ENCODE measurements around the gene PALB2. TPM values are rescaled to one million over a fixed set of nuclear protein-coding genes. Genes with fewer than 3 reads are reported as not detected.
"Not testable (repeated sequence)": the region's sequence is repeated elsewhere in the genome, so short reads cannot be mapped to it uniquely, and the experiment has no call there.

PALB2 gene
- total and polyA plus RNA-seq, 2 experiments from 2014 or later, result 4.5 to 6.6 TPM

DNA sequence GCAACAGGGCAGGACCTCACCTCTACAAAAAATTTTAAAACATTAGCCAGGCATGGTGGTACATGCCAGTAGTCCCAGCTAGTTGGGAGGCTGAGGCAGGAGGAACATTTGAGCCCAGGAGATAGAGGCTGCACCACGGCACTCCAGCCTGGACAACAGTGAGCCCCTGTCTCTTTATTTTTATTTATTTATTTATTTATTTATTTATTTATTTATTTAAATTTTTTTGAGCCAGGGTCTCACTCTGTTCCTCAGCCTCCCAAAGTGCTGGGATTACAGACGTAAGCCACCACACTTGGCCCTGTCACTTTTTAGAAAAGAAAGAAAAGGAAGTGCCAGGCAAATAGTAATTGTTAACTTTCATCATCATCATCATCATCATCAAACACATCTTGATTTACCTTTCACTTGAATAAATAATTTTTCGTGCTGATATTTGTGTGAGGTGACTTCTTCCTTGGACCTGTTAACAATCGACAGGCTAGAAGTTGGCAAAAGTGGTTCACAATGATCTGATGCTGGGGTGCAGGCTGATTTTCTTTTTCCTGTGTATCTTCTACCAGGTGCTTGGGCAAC lies 6.6 kb downstream of the PALB2 start:
- Histone ChIP-seq H3K4me2 (no peak overlapping the region), H4K20me1 (ENCODE audit: insufficient read depth, poor library complexity, severe bottlenecking) (no peaks in the 10 kb centered on the region), H3K9me3 (ENCODE audit: low read depth) (no peaks in the 10 kb centered on the region), H2AFZ (no peak overlapping the region), H3K4me3 (no peak overlapping the region), H3K79me2 (no peaks in the 10 kb centered on the region), H3K4me1 (ENCODE audit: insufficient read depth) (no peaks in the 10 kb centered on the region), H3K9me2 (replicated peaks; ENCODE audit: insufficient read depth) (no peaks in the 10 kb centered on the region), H3K27ac (no peak overlapping the region), H3K36me3 (replicated peaks; ENCODE audit: insufficient read depth, low read depth) (no peaks in the 10 kb centered on the region), H3K27me3 (no peaks in the 10 kb centered on the region)
- WGBS (ENCODE audit: low lambda C conversion rate, missing lambda C conversion rate), result 85% methylated on average over 4 of the region's 4 CpGs
- TF ChIP-seq, protein P1, sequence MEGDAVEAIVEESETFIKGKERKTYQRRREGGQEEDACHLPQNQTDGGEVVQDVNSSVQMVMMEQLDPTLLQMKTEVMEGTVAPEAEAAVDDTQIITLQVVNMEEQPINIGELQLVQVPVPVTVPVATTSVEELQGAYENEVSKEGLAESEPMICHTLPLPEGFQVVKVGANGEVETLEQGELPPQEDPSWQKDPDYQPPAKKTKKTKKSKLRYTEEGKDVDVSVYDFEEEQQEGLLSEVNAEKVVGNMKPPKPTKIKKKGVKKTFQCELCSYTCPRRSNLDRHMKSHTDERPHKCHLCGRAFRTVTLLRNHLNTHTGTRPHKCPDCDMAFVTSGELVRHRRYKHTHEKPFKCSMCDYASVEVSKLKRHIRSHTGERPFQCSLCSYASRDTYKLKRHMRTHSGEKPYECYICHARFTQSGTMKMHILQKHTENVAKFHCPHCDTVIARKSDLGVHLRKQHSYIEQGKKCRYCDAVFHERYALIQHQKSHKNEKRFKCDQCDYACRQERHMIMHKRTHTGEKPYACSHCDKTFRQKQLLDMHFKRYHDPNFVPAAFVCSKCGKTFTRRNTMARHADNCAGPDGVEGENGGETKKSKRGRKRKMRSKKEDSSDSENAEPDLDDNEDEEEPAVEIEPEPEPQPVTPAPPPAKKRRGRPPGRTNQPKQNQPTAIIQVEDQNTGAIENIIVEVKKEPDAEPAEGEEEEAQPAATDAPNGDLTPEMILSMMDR (IDR thresholded peaks at IDR 0.05; ENCODE audit: poor library complexity), result no peak
- TF ChIP-seq EZH2phosphoT487 (IDR thresholded peaks at IDR 0.05; ENCODE audit: low read depth, severe bottlenecking, unreplicated experiment) (no peak), EZH2 (IDR thresholded peaks at IDR 0.05; ENCODE audit: borderline replicate concordance) (no peak)
- no peak for DNase-seq (ENCODE audit: low spot score)

DNA sequence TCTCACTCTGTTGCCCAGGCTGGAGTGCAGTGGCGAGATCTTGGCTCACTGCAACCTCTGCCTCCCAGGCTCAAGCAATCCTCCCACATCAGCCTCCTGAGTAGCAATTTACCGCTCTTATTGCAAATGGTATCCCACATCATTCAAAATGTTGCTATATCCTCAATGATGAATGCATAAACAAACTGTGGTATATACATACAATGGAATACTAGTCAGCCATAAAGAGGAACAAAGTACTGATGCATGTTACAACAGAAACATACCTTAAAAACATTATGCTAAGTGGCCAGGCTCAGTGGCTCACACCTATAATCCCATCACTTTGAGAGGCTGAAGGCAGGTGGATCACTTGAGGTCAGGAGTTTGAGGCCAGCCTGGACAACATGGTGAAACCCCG lies 9.2 kb downstream of the PALB2 start:
- H3K9me3 ChIP-seq (ENCODE audit: low read depth); H3K4me3 ChIP-seq; H3K4me1 ChIP-seq (ENCODE audit: insufficient read depth); H2AFZ ChIP-seq; H3K79me2 ChIP-seq; H3K27me3 ChIP-seq; H3K36me3 ChIP-seq (replicated peaks; ENCODE audit: insufficient read depth, low read depth); DNase-seq (ENCODE audit: low spot score); H3K9me2 ChIP-seq (replicated peaks; ENCODE audit: insufficient read depth); H3K4me2 ChIP-seq; H4K20me1 ChIP-seq (ENCODE audit: insufficient read depth, poor library complexity, severe bottlenecking); H3K27ac ChIP-seq: not testable (repeated sequence)
- 83% methylated on average over 3 of the region's 3 CpGs for WGBS (ENCODE audit: low lambda C conversion rate, missing lambda C conversion rate)

- DNase-seq (ENCODE audit: low spot score), result no peak
- TF ChIP-seq, protein P1 (IDR thresholded peaks at IDR 0.05; ENCODE audit: poor library complexity), result no peak
- TF ChIP-seq EZH2 (IDR thresholded peaks at IDR 0.05; ENCODE audit: borderline replicate concordance) (no peak), EZH2phosphoT487 (IDR thresholded peaks at IDR 0.05; ENCODE audit: low read depth, severe bottlenecking, unreplicated experiment) (no peak)
- Histone ChIP-seq H3K79me2 (no peaks in the 10 kb centered on the region), H2AFZ (no peak overlapping the region), H3K9me3 (ENCODE audit: low read depth) (no peaks in the 10 kb centered on the region), H3K36me3 (replicated peaks; ENCODE audit: insufficient read depth, low read depth) (no peaks in the 10 kb centered on the region), H3K4me3 (no peak overlapping the region), H4K20me1 (ENCODE audit: insufficient read depth, poor library complexity, severe bottlenecking) (no peaks in the 10 kb centered on the region), H3K9me2 (replicated peaks; ENCODE audit: insufficient read depth) (no peaks in the 10 kb centered on the region), H3K4me2 (no peak overlapping the region), H3K27ac (no peak overlapping the region), H3K27me3 (no peaks in the 10 kb centered on the region), H3K4me1 (ENCODE audit: insufficient read depth) (no peaks in the 10 kb centered on the region)
- 88% methylated on average over 8 of the region's 8 CpGs for WGBS (ENCODE audit: low lambda C conversion rate, missing lambda C conversion rate)
Measured at GRCh38 chr16:23629516-23629915, 11.6 kb downstream of the PALB2 start.

GRCh38 chr16:23624092-23624491 lies 17.0 kb downstream of the PALB2 start:
- no peak overlapping the region for H3K27ac ChIP-seq
- TF ChIP-seq EZH2 (IDR thresholded peaks at IDR 0.05; ENCODE audit: borderline replicate concordance), result no peak
- TF ChIP-seq, protein P1 (IDR thresholded peaks at IDR 0.05; ENCODE audit: poor library complexity), result no peak
- TF ChIP-seq EZH2phosphoT487 (IDR thresholded peaks at IDR 0.05; ENCODE audit: low read depth, severe bottlenecking, unreplicated experiment), result no peak
- no peaks in the 10 kb centered on the region for H4K20me1 ChIP-seq (ENCODE audit: insufficient read depth, poor library complexity, severe bottlenecking)
- H3K9me3 ChIP-seq (ENCODE audit: low read depth), result no peaks in the 10 kb centered on the region
- H3K27me3 ChIP-seq, result no peaks in the 10 kb centered on the region
- H3K4me1 ChIP-seq (ENCODE audit: insufficient read depth), result no peaks in the 10 kb centered on the region
- H3K9me2 ChIP-seq (replicated peaks; ENCODE audit: insufficient read depth), result no peaks in the 10 kb centered on the region
- H3K79me2 ChIP-seq, result no peaks in the 10 kb centered on the region
- no peak overlapping the region for H3K4me2 ChIP-seq
- H3K4me3 ChIP-seq, result no peak overlapping the region
- H2AFZ ChIP-seq, result no peak overlapping the region
- no peak for DNase-seq (ENCODE audit: low spot score)
- H3K36me3 ChIP-seq (replicated peaks; ENCODE audit: insufficient read depth, low read depth), result no peaks in the 10 kb centered on the region
